ENCODE data around the gene SHROOM1. TPM values are rescaled to one million over a fixed set of nuclear protein-coding genes. Genes with fewer than 3 reads are reported as not detected.

Gene SHROOM1
- polyA plus RNA-seq, 4 donors, result 13.0 to 30.8 (median 21.7) TPM

DNA sequence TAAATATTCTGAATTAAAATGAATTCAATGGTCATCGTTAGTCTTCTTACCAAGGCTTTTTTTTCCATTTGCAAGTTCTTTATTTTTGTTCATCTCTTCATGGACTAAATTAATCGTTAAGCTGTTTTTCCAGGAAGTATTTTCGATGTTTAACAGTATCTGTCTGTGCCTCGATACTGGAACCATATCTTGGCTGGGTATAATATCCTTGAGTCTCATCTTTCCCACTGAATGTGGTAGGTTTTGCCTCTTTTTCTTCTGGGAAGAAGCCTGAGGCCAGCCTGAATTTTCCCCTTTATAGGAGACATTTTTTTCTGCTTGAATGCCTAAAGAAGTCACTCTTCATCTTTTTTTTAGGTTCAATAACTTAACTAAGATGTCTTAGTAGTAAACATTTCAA, 49.4 kb downstream of the SHROOM1 start:
- no peak for DNase-seq (ENCODE audit: low read depth in 4 of 4, low spot score in 3 of 4)

- no peak for DNase-seq (ENCODE audit: low read depth in 4 of 4, low spot score in 3 of 4)
Observed at GRCh38 chr5:132780577-132780976, 49.9 kb downstream of the SHROOM1 start.

DNA sequence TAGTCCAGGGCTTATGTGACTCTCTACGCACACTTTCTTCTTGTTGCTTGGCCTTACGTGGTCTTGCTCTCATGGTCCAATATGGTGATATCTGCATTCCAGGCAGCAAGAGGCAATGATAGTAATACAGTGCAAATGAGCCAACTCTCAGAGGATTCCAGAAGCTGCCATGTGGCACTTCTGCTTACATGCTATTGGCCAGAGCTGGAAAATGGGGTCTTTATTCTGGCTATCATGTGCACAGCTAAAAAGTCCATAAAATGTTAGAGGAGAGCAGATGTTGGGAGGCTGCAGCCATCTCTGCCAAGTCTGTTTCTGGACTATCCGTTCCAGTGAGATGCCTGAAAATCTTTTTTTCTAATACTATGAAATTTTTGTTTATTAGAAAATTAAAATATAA, 50.5 kb downstream of the SHROOM1 start:
- DNase-seq (ENCODE audit: low read depth in 4 of 4, low spot score in 3 of 4), result no peak

GRCh38 chr5:132778856-132779255, 51.6 kb downstream of the SHROOM1 start:
- no peak for DNase-seq (ENCODE audit: low read depth in 4 of 4, low spot score in 3 of 4)

DNA sequence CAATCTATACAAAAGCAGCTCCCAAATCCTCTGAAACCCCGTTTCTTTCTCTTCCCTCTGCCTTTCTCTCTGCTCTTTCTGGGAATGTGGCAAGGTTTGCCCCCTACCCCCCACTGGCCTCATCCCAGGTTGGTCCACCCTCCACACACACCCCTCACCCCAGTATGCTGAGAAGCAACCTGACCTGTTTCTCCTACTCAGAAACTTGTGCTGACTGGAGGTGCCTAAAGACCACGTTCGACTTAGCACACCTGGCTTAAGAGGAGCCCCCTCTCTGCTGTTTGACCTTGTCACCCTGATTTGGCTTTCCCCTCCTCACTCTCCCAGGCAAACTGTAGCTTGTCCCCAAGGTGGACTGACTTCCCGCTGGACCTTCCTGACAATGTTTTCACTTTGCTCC, 52.3 kb downstream of the SHROOM1 start:
- no peak for DNase-seq (ENCODE audit: low read depth in 4 of 4, low spot score in 3 of 4)

GRCh38 chr5:132777209-132778069, 53.0 kb downstream of the SHROOM1 start, which contains the start of gene SEPTIN8:
TSS of gene SEPTIN8 (minus strand) at chr5:132777239. CDS start at chr5:132777137, 102 bp downstream.
- DNase-seq (ENCODE audit: low read depth in 4 of 4, low spot score in 3 of 4), result no peak

- DNase-seq (ENCODE audit: low read depth in 4 of 4, low spot score in 3 of 4), result no peak
Observed at GRCh38 chr5:132776938-132777208, 53.6 kb downstream of the SHROOM1 start.

GRCh38 chr5:132776131-132776937, 54.1 kb downstream of the SHROOM1 start:
- no peak for DNase-seq (ENCODE audit: low read depth in 4 of 4, low spot score in 3 of 4)

DNA sequence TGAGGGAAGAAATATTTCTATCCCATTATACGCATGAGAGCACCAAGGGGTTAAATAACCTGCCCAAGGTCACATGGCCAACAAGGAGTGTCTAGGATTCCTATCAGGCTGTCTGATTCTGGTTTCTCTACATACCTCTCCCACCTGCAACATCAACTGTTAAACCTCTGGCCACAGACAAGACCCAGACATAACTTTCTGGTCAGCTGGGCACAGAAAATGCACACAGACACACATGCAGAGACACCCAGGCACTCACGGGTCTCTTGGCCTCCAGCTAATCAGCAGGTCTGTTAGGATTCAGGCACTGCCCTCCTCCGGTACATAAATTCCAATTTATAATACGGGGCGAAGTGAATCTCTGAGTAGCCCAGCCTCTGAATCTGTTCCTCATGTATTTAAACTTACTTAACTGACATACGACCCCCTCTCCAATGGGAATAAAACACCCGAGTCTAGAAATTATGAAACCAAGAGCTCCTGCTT, 54.9 kb downstream of the SHROOM1 start:
- DNase-seq (ENCODE audit: low read depth in 4 of 4, low spot score in 3 of 4), result no peak

- no peak for DNase-seq (ENCODE audit: low read depth in 4 of 4, low spot score in 3 of 4)
Observed at GRCh38 chr5:132774896-132775295, 55.6 kb downstream of the SHROOM1 start.

GRCh38 chr5:132774406-132774805, 56.0 kb downstream of the SHROOM1 start:
- DNase-seq (ENCODE audit: low read depth in 4 of 4, low spot score in 3 of 4), result no peak

- no peak for DNase-seq (ENCODE audit: low read depth in 4 of 4, low spot score in 3 of 4)
Observed at GRCh38 chr5:132773601-132774355, 56.7 kb downstream of the SHROOM1 start.

GRCh38 chr5:132773114-132773513, 57.3 kb downstream of the SHROOM1 start:
- no peak for DNase-seq (ENCODE audit: low read depth in 4 of 4, low spot score in 3 of 4)

- no peak for DNase-seq (ENCODE audit: low read depth in 4 of 4, low spot score in 3 of 4)
Observed at GRCh38 chr5:132772291-132773070, 58.0 kb downstream of the SHROOM1 start.

Other genes with a start within 250 kb of the SHROOM1 start
- gene IL13, start 172.5 kb downstream of the SHROOM1 start, polyA plus RNA-seq (ENCODE audit: insufficient read length in 4 of 4), result under 1 TPM in 1 of 4 donors, not detected in 3; 0.15 TPM
- under 1 TPM in 1 of 4 donors, not detected in 3; 0.46 TPM for gene IL4, start 156.7 kb downstream of the SHROOM1 start, polyA plus RNA-seq (ENCODE audit: insufficient read length in 4 of 4)
- 10 to 100 TPM; 11.3 to 27.4 (median 23.5) TPM for gene KIF3A, start 93.1 kb downstream of the SHROOM1 start, polyA plus RNA-seq (ENCODE audit: insufficient read length in 4 of 4)
- gene CCNI2, start 83.2 kb downstream of the SHROOM1 start, polyA plus RNA-seq (ENCODE audit: insufficient read length in 4 of 4), result 1 to 10 TPM; 1.1 to 3.8 (median 3.5) TPM
- 10 to 100 TPM; 52.7 to 85.2 (median 83.8) TPM for gene SEPTIN8, start 53.4 kb downstream of the SHROOM1 start, polyA plus RNA-seq (ENCODE audit: insufficient read length in 4 of 4)
- 1 to 10 TPM in 3 of 4 donors, under 1 TPM in 1; 0.12 to 5.1 (median 4.8) TPM for gene SOWAHA, start 17.3 kb downstream of the SHROOM1 start, polyA plus RNA-seq (ENCODE audit: insufficient read length in 4 of 4)
- 1 to 10 TPM in 3 of 4 donors, under 1 TPM in 1; 0.53 to 2.9 (median 2.0) TPM for gene GDF9, start 35.8 kb upstream of the SHROOM1 start, polyA plus RNA-seq (ENCODE audit: insufficient read length in 4 of 4)
- gene UQCRQ, start 36.0 kb upstream of the SHROOM1 start, polyA plus RNA-seq (ENCODE audit: insufficient read length in 4 of 4), result 100 to 1,000 TPM; 132 to 229 (median 200) TPM
- 10 to 100 TPM in 1 of 4 donors, 1 to 10 TPM in 3; 2.2 to 12.5 (median 6.6) TPM for gene LEAP2, start 43.0 kb upstream of the SHROOM1 start, polyA plus RNA-seq (ENCODE audit: insufficient read length in 4 of 4)
- 10 to 100 TPM; 60.5 to 73.1 (median 63.3) TPM for gene AFF4, start 133.0 kb upstream of the SHROOM1 start, polyA plus RNA-seq (ENCODE audit: insufficient read length in 4 of 4)
- 10 to 100 TPM; 29.9 to 37.5 (median 32.8) TPM for gene ZCCHC10, start 195.9 kb upstream of the SHROOM1 start, polyA plus RNA-seq (ENCODE audit: insufficient read length in 4 of 4)
- 100 to 1,000 TPM in 3 of 4 donors, 10 to 100 TPM in 1; 78.2 to 159 (median 132) TPM for gene HSPA4, start 221.4 kb upstream of the SHROOM1 start, polyA plus RNA-seq (ENCODE audit: insufficient read length in 4 of 4)

All from left renal pelvis (tissue), 4 donors.